NOMO-1 treated with DMSO at 0.1 percent for 48 hours (cell line): ENCODE measurements around the gene ENAH.

Source experiments
- DNase-seq: peaks from one replicate; lab custom pipeline; 2025; ENCODE audit not compliant: unreplicated experiment; lab: John Stamatoyannopoulos, UW

The ENAH gene

GRCh38 chr1:225573216-225573615, 79.7 kb downstream of the ENAH start:
- no peak for DNase-seq

GRCh38 chr1:225572422-225572821, 80.5 kb downstream of the ENAH start:
- DNase-seq, result no peak

GRCh38 chr1:225567789-225568188, 85.1 kb downstream of the ENAH start:
- DNase-seq, result no peak

DNA sequence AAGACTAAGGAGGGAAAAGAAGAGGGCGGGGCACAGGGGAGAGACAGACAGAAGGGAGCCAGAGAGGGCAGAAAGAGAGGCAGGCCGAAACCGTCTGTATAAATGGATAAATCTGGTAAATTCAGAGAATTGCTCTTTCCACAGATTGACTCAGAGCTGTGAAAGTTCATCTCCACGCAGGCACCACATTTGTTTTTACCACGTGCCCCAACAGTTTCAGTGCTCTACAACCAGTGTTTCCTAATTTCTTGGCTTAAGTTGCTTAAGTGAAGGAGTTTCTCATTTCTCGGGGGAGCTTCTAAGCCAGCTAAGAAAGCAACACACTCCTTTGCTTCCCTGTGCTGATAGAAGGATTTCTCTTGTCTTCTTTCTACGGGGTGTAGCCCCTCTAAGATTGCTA, 87.1 kb downstream of the ENAH start:
- DNase-seq, result peak; percentile 67

DNA sequence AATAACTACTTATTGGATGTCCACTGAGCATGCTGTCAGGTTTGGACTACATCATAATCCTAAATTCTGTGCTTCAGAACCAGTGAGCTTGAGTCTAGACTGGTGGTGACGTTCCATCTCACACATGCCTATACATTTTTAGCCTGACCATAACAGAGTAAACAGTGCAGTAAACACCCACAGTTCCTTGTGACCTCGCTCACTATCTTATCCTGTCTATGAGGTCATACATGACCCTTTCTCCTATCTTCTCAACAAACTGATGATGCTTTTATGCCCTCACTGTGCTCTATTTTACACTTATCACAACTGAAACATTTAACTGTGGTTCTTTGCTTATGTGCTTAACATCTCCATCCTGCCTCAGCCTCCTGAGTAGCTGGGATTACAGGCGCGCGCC, 91.2 kb downstream of the ENAH start:
- DNase-seq, result no peak

DNA sequence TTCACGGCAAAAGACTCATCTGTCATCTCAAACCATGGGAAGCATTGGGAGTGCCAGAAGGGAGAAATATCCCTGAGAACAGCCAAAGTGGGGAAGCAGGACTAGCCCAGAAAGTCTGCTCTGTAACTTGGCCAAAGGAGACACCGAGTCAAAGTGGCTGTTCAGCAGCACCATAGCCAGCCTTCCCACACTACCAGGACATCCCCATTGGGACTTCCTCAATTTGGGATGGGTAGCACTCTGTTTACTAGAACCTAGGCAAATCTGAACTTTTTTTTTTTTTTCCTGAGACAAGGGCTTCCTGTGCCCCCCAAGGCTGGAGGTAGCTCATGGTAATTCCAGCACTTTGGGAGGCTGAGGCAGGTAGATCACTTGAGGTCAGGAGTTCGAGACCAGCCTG, 93.0 kb downstream of the ENAH start:
- DNase-seq, result no peak

DNA sequence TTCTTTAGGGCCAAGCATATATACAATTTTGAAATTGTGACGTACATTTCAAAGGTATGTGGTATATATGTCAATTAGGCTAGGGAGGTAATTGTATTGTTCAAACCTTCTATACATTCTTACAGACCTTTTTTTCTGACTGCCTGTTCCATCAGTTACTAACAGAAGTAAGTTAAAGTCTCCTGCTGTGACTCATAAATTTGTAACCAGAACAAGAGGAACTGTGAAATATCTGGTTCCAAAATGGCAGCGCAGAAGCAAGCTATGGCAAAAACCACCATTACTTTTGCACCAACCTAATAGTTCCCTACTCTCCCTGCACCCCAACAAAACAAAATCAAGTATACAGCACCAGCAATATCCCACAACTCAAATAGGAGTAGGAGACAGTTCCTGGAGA, 93.6 kb downstream of the ENAH start:
- DNase-seq, result peak; percentile 45

DNA sequence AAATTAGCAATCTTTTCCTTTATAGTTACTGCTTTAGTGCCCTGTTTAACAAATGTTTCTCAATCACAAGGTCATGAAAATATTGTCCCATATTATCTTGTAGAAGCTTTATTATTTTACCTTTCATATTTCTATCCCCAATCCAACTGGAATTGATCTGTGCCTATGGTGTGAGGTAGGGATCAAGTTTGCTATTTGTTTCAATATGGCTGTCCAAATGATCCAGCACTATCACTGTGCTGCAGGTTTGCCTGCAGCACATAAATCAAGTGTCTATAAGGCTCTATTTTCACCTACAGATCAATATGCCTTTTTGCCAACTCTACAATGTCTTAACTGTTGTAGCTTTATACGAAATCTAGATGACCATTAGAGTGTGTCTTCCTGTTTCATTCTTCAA, 96.2 kb downstream of the ENAH start:
- no peak for DNase-seq

- DNase-seq, result no peak
These were observed 97.1 kb downstream of the ENAH start for GRCh38 chr1:225555821-225556220.

DNA sequence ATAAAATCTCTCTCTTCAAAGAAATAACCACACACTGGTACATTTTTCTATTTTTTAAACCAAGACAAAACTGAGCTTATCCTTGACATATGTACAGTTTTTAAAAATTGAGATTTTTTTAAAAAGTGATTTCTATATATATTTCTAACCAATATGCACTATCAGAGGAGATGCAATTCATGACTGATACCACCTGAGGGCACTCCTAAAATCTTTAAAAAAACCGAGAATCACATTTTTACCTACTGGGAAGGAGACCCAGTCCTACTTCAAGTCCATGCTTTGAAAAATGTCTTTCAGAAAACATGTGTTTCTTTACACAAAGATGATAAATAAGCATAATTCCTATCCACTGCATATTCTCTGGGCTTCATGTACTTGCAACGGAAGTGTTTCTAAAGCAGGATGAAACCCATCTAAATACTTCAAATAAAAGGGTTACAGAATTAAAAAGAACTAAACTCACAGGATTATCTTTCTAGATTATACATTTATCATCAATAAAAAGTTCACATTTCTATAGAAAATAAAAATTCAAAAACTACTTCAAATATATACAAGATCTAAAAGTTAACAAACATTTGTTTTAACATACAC, 98.6 kb downstream of the ENAH start:
- peak; percentile 17 for DNase-seq

DNA sequence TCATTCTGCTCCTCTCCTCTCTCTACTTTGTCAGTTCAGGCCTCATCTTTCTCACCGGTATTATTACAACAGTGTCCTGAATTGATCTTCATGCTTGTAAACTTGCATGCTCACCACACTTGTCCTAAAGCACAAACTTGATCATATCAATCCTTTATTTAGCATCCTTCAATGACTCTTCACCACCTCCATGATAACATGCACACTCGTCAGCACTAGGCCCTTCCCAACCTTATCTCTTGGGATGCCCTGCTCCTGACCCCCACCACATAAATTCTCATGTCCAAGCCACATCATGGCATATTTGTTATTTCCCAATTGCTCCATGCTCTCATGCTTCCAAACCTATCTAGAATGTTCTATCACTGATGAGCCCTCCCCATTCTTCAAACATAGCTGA, 103.1 kb downstream of the ENAH start:
- DNase-seq, result no peak

- DNase-seq, result no peak
These were observed 104.6 kb downstream of the ENAH start for GRCh38 chr1:225548140-225548857.

GRCh38 chr1:225545649-225546048, 107.3 kb downstream of the ENAH start:
- DNase-seq, result no peak

DNA sequence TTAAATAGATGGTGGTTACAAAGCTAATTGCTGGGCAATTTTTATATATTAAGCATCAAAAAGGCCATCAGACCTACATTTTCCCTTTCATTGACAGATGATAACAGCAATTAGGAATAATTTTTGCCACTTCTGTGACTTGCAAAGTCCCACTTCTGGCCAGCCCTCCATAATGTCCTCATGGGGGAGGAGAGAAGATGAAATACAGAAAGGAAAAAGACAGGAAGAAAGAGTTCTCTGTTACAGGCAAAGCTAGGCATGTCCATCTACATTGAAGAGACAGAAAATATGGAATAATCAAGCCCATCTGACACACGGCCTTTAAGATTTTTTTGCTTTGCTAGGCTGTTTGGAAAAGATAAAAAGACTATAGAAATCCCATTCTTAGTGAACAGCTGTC, 108.0 kb downstream of the ENAH start:
- no peak for DNase-seq

DNA sequence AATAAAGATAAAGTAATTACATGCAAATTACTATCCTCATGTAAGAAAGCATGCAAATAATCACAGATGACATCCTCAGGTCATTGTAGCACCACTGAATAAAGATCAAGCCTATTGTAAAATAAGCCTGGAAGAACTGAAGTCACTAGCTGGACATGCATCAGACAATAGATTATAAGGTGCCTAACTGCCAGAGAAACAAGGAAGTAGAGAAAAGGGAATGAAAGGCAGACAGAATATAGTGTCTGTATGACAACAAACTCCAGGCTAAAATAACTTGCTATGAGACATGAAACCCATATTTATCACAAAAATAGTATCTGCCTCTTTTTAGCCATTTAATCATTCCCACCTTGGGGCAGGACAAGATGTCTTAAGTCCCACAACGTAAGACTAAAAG, 108.7 kb downstream of the ENAH start:
- no peak for DNase-seq

DNA sequence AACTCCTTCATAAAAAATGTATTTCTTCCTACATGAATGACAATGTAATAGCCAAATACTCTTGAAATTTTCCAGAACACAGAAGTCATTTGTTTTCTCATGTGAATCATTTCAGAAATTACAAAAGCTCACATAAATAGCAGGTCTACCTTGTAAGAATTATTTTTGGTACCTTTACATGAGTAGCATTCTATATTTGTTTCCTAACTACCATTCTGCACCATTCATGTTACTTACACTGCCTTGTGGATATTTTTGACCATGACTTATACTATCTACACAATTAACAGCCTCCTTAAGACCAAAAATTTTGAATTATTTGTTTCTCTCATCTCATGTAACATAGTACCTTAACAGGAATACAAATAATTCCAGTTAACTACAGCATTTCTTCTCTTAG, 109.6 kb downstream of the ENAH start:
- no peak for DNase-seq

DNA sequence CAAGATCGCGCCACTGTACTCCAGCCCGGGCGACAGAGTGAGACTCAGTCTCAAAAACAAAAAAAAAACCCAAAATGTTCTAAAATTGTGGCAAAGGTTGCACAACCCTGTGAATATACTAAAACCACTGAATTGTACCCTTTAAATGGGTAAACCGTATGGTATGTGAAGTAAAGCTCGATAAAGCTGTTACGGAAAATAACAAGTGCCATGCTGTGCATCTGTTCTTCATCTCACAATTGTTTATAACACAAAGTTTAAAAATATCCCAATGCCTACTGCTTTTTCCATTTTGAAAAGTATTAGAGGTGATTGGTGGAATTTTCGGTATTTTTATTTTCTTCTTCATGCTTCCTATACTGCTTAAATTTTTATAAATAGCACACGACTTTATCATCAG, 111.5 kb downstream of the ENAH start:
- DNase-seq, result no peak

GRCh38 chr1:225539575-225539974, 113.3 kb downstream of the ENAH start:
- peak; percentile 41 for DNase-seq

DNA sequence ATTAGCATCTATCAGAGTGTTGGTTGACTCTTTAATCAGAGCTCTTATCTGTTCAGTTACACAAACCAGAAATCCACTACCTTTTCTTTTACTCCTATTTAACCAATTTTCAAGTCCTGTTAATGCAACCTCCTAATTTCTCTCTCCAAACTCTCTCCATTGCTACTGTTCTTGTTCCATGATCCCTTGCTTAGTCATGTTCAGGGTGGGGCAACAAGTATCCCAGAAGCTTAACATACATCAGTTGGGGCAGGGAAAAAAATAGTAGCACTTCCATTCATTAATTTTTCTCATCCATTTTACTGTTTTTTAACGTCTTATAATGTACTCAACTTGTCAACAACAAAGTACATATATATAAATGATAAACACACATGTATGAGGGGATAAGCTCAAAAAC, 113.9 kb downstream of the ENAH start:
- no peak for DNase-seq

GRCh38 chr1:225537554-225538251, 115.2 kb downstream of the ENAH start:
- no peak for DNase-seq

- DNase-seq, result no peak
These were observed 117.6 kb downstream of the ENAH start for GRCh38 chr1:225535280-225535679.

DNA sequence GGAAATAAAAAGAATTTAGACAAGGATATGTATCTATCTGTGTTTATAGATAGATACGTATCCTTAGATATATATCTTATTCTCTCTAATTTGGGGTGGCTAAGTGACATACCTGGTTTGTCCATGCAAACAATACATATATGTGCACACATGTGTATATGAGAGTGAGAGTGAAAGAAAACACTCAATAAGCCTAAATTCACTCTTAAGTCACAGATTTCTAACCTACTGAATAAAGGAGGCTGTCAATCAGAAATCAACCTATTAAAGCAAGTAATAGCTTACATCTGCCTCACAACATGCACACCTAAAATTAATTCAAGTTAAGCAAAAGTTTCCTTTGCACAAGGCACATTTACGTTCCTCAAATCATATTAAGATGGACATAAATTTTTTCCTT, 118.2 kb downstream of the ENAH start:
- no peak for DNase-seq
